ENCODE results near the gene TOMM40. TPM values are rescaled to one million over a fixed set of nuclear protein-coding genes. Genes with fewer than 3 reads are reported as not detected.

The TOMM40 gene
- total RNA-seq, 1 experiment from 2014 or later, result 180 TPM

DNA sequence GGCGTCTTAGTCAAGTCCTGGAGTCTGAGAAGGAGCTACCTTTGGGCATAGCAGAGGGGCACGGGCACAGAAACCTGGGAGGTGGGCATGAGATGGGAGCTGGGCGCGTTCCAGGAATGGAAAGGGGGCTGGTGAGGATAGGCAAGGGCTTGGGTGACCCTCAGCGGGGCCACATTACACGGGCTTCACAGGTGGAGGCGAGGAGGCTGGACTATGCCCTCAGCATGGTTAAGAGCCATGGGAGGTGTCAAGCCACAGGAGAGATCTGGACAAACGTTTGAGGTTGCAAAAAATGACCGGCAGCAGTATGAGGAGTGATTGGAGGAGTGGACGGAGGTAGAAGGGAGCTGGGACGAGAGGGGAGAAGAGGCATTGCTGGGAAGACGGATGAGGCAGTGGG, 23.5 kb upstream of the TOMM40 start:
- Histone ChIP-seq H3K79me1 (ENCODE audit: insufficient read depth, low read depth, low read length, poor library complexity, severe bottlenecking) (peaks cover 6% of the 10 kb centered on the region), H4K91ac (ENCODE audit: insufficient read length, low read depth, low read length) (no peak overlapping the region), H2AFZ (ENCODE audit: low read length) (no peak overlapping the region), H2BK5ac (ENCODE audit: insufficient read length, low read length) (no peak overlapping the region), H3K18ac (ENCODE audit: insufficient read length, low read depth, low read length) (no peak overlapping the region), H3K79me2 (ENCODE audit: insufficient read depth, low read length) (no peaks in the 10 kb centered on the region), H3K9me3 (ENCODE audit: control insufficient read depth, low read depth, low read length) (no peaks in the 10 kb centered on the region), H4K5ac (ENCODE audit: insufficient read length, low read depth, low read length) (no peak overlapping the region), H4K20me1 (ENCODE audit: control insufficient read depth, insufficient read depth, insufficient read length) (no peaks in the 10 kb centered on the region), H4K8ac (replicated peaks; ENCODE audit: insufficient read length, low read depth, low read length) (no peak overlapping the region), H3K23ac (ENCODE audit: insufficient read length, low read depth, low read length) (no peak overlapping the region), H3K27me3 (ENCODE audit: insufficient read depth, low read length) (no peaks in the 10 kb centered on the region), H2BK120ac (ENCODE audit: low read depth, low read length, poor library complexity, severe bottlenecking) (no peak overlapping the region), H2BK12ac (ENCODE audit: insufficient read length, low read depth, low read length) (no peak overlapping the region), H3K4ac (ENCODE audit: low read depth, low read length) (no peak overlapping the region), H2AK5ac (ENCODE audit: insufficient read length, low read length) (no peak overlapping the region), H3K4me1 (ENCODE audit: insufficient read depth, low read length) (no peaks in the 10 kb centered on the region), H3K27ac (ENCODE audit: insufficient read length, low read depth, low read length) (no peak overlapping the region), H2BK20ac (ENCODE audit: low read depth, low read length, poor library complexity, severe bottlenecking) (no peak overlapping the region), H3K56ac (ENCODE audit: insufficient read length, low read depth, low read length) (no peak overlapping the region), H2BK15ac (ENCODE audit: low read depth, low read length) (no peak overlapping the region), H3T11ph (ENCODE audit: low read length) (no peak overlapping the region), H3K4me2 (ENCODE audit: insufficient read depth, insufficient read length, low read length) (no peak overlapping the region), H3K14ac (ENCODE audit: insufficient read depth, low read length) (no peak overlapping the region), H3K9ac (ENCODE audit: extremely low read depth, insufficient read length, low read length) (no peak overlapping the region), H3K23me2 (ENCODE audit: insufficient read length, low read depth, low read length, poor library complexity, severe bottlenecking) (no peaks in the 10 kb centered on the region)
- no peaks in the 10 kb centered on the region; a peak in 1 of 5 replicates for H3K9me3 Mint-ChIP-seq
- peak overlapping the region; percentile 14 to 81 (median 56); a peak in 4 of 7 replicates for H3K27ac Mint-ChIP-seq
- H3K27me3 Mint-ChIP-seq (ENCODE audit: low read depth), result no peaks in the 10 kb centered on the region
- peaks cover 40 to 70% (median 66%) of the 10 kb centered on the region in 3 experiments for H3K36me3 Mint-ChIP-seq (ENCODE audit: insufficient read depth in 1 of 3, low read depth in 3 of 3)
- H3K4me3 Mint-ChIP-seq, result no peak overlapping the region
- H3K4me1 Mint-ChIP-seq, result 0 out of 4 replicates have a peak, but pooled peaks cover 0 to 2% of the 10 kb centered on the region in 2 experiments
- DNase-seq, result no peak
- TF ChIP-seq, protein P1, sequence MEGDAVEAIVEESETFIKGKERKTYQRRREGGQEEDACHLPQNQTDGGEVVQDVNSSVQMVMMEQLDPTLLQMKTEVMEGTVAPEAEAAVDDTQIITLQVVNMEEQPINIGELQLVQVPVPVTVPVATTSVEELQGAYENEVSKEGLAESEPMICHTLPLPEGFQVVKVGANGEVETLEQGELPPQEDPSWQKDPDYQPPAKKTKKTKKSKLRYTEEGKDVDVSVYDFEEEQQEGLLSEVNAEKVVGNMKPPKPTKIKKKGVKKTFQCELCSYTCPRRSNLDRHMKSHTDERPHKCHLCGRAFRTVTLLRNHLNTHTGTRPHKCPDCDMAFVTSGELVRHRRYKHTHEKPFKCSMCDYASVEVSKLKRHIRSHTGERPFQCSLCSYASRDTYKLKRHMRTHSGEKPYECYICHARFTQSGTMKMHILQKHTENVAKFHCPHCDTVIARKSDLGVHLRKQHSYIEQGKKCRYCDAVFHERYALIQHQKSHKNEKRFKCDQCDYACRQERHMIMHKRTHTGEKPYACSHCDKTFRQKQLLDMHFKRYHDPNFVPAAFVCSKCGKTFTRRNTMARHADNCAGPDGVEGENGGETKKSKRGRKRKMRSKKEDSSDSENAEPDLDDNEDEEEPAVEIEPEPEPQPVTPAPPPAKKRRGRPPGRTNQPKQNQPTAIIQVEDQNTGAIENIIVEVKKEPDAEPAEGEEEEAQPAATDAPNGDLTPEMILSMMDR (conservative IDR thresholded peaks at IDR 0.05), result no peak
- WGBS (ENCODE audit: extremely low coverage, insufficient read length, low lambda C conversion rate), result no CpG with 5 or more reads among the region's 12 CpGs
